ENCODE measurements around the gene PDSS2.

- no peak for TF ChIP-seq CTCF (IDR thresholded peaks at IDR 0.05; ENCODE audit: low read depth, low read length)
- TF ChIP-seq MYC (IDR thresholded peaks at IDR 0.05; ENCODE audit: low read depth, low read length), result no peak
- TF ChIP-seq POLR2A (IDR thresholded peaks at IDR 0.05; ENCODE audit: extremely low read depth, insufficient read length), result no peak
- TF ChIP-seq MAX (IDR thresholded peaks at IDR 0.05; ENCODE audit: low read depth, low read length), result no peak
Observed at GRCh38 chr6:107333491-107333890, 125.9 kb downstream of the PDSS2 start.
